ENCODE data around the gene LARGE1. TPM values are rescaled to one million over a fixed set of nuclear protein-coding genes. Genes with fewer than 3 reads are reported as not detected.

Gene LARGE1
- 2.4 to 6.2 TPM (median 3.8 TPM) in 5 replicates for total RNA-seq (2022; extraction: Qiagen RNA extraction; ENCODE audit: low read depth)

DNA sequence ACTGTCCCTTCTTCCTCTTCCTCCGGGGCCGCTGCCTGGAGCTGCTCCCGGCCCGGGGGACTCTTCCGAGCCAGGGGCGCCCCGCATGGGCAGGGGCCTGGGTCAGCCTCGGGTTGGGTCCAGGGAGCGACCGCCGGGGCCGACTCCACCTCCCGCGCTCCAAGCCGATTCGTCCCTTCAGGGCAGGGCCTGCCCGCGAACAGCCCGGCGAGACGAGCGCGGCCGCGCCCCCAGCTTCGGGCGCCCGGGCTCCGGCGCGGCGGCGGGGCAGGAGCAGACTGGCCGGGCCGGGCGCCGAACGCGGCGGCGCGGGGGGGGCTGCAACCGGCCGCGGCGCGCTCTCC lies at the start of gene LARGE1:
Gene LARGE1, minus strand, starts transcription at position 280 of the 344 bp plus-strand sequence.

Data from A549 treated with ZK216348 at 1 μM for 4 hours (cell line).